Iris pigment epithelial cell (primary cell): ENCODE data around the gene CHERP.
"Not testable (repeated sequence)": the region's sequence is repeated elsewhere in the genome, so short reads cannot be mapped to it uniquely, and the experiment has no call there.

ENCODE experiments used
- DNase-seq: peaks from one replicate; pipeline ENCODE4 v3.0.0-alpha.2; 2011; ENCODE audit warnings: low read depth

Gene CHERP

GRCh38 chr19:16476401-16476800 is 65.8 kb downstream of the CHERP start:
- no peak for DNase-seq

GRCh38 chr19:16473875-16474392 is 68.3 kb downstream of the CHERP start:
- DNase-seq = no peak

GRCh38 chr19:16472992-16473391 is 69.2 kb downstream of the CHERP start:
- DNase-seq = no peak

- not testable (repeated sequence) for DNase-seq
Measured at GRCh38 chr19:16472559-16472899, 69.7 kb downstream of the CHERP start.

GRCh38 chr19:16470911-16471811 is 71.1 kb downstream of the CHERP start:
- DNase-seq = peak; percentile 71

GRCh38 chr19:16470541-16470910 is 71.7 kb downstream of the CHERP start:
- no peak for DNase-seq
